HepG2 (cell line): Measurements from ENCODE around the gene ITIH1. TPM values are rescaled to one million over a fixed set of nuclear protein-coding genes. Genes with fewer than 3 reads are reported as not detected.

Experiments
- ATAC-seq: fragments of 200-7000 bp; cut with Tn5 transposase; 3 replicates; pipeline ENCODE4 v1.9.1; 2020; ENCODE audit warnings: mild to moderate bottlenecking, moderate library complexity
- BruUV-seq: library from RNA; stranded (reverse); fragments of 400-500 nt; replicated peaks from 2 replicates; lab custom pipeline; 2021; lab: Mats Ljungman, UMichigan
- CTCF ChIA-PET: fragments of 300-600 bp; formaldehyde crosslinking; extraction: SDS; loops from one replicate; lab custom pipeline; 2021; ENCODE audit warnings: low total read pairs, inconsistent platforms, low intra/inter-chr PET ratio; lab: Yijun Ruan, JAX
- POLR2A ChIA-PET: fragments of 350-600 bp; sonication (Branson Sonifier 250); formaldehyde crosslinking; loops from one replicate; lab custom pipeline; 2020; ENCODE audit warnings: antibody characterized with exemption, inconsistent platforms; lab: Yijun Ruan, JAX
- DNase-seq: peaks from one replicate; pipeline ENCODE4 v3.0.0-alpha.2; 2015; ENCODE audit warnings: low spot score
- FAIRE-seq: peaks from 3 replicates; lab custom pipeline; 2011; peaks lifted over from hg19 to GRCh38; lab: Jason Lieb, UNC
- H2AFZ ChIP-seq: one replicate; pipeline ENCODE4 v1.6.1; 2011; ENCODE audit warnings: low read length, inconsistent platforms
- H3K27ac ChIP-seq: fragments of 300-600 bp; 3 replicates; pipeline ENCODE4 v1.8.0; 2011; ENCODE audit warnings: mixed run types, mild to moderate bottlenecking, mixed read lengths, low read length, inconsistent platforms; ENCODE audit not compliant: insufficient read depth; ENCODE audit errors: extremely low read length
- H3K27me3 ChIP-seq, 2 experiments: fragments of 200-600 bp in 1 of 2; 2 replicates in 1 of 2; 3 replicates in 1 of 2; pipeline versions ENCODE4 v1.6.0 to v1.8.0; 2011; ENCODE audit warnings: low read length in 2 of 2, mild to moderate bottlenecking in 2 of 2, moderate library complexity in 2 of 2, inconsistent platforms in 1 of 2; ENCODE audit not compliant: insufficient read depth in 2 of 2, control insufficient read depth in 1 of 2
- H3K36me3 ChIP-seq, 2 experiments: fragments of 200-600 bp in 1 of 2; replicated peaks in 1 of 2; 2 replicates in 1 of 2; 3 replicates in 1 of 2; pipeline versions ENCODE4 v1.5.1 to v1.8.0; 2011; ENCODE audit warnings: low read length in 2 of 2, inconsistent platforms in 1 of 2; ENCODE audit not compliant: insufficient read depth in 2 of 2, control insufficient read depth in 1 of 2
- H3K4me1 ChIP-seq: 2 replicates; pipeline ENCODE4 v1.5.1; 2012; ENCODE audit warnings: low read length, inconsistent platforms; ENCODE audit not compliant: insufficient read depth
- H3K4me2 ChIP-seq: 2 replicates; pipeline ENCODE4 v1.6.0; 2011; ENCODE audit warnings: low read depth, low read length, inconsistent platforms
- H3K4me3 ChIP-seq, 3 experiments: fragments of 200-600 bp in 1 of 3; sonication (generic), shearing (Covaris generic) in 1 of 3; replicated peaks in 1 of 3; 2 replicates each; pipeline ENCODE4 v1.5.1; 2011 to 2016; ENCODE audit warnings: low read length in 3 of 3, inconsistent platforms in 2 of 3, low read depth in 2 of 3, mild to moderate bottlenecking in 2 of 3, control low read depth in 1 of 3, mixed read lengths in 1 of 3; ENCODE audit not compliant: insufficient read depth in 1 of 3
- H3K79me2 ChIP-seq: one replicate; pipeline ENCODE4 v1.6.1; 2011; ENCODE audit warnings: low read length, inconsistent platforms; ENCODE audit not compliant: insufficient read depth
- H3K9ac ChIP-seq: 2 replicates; pipeline ENCODE4 v1.6.0; 2011; ENCODE audit warnings: mild to moderate bottlenecking, low read depth, low read length, inconsistent platforms; ENCODE audit not compliant: insufficient read depth
- H3K9me3 ChIP-seq: 2 replicates; pipeline ENCODE4 v1.5.1; 2012; ENCODE audit warnings: mild to moderate bottlenecking, low read length
- H4K20me1 ChIP-seq: 2 replicates; pipeline ENCODE4 v1.6.0; 2011; ENCODE audit warnings: inconsistent platforms, mild to moderate bottlenecking, low read length, moderate library complexity; ENCODE audit not compliant: insufficient read depth
- ATF7-NPFF ChIP-seq: sonication (generic); formaldehyde crosslinking; IDR thresholded peaks from 2 replicates; pipeline ENCODE4 v1.8.1; 2023; ENCODE audit warnings: mild to moderate bottlenecking, low read depth, missing genetic modification reagents, moderate library complexity
- ATRX ChIP-seq: sonication (generic); formaldehyde crosslinking; IDR thresholded peaks from 2 replicates; pipeline ENCODE4 v1.4.0; 2020; ENCODE audit warnings: missing genetic modification reagents, borderline replicate concordance
- BCL6 ChIP-seq: IDR thresholded peaks from 2 replicates; pipeline ENCODE4 v1.6.1; 2016; ENCODE audit warnings: missing genetic modification reagents, missing compliant biosample characterization
- BHLHE40 ChIP-seq: IDR thresholded peaks from 2 replicates; pipeline ENCODE4 v1.6.1; 2011; ENCODE audit warnings: low read length, improper control_type of control experiment
- EED ChIP-seq: sonication (generic); formaldehyde crosslinking; IDR thresholded peaks from 2 replicates; pipeline ENCODE4 v1.5.0; 2020; ENCODE audit warnings: mild to moderate bottlenecking, missing genetic modification reagents
- HCFC1 ChIP-seq: fragments of 150-350 bp; IDR thresholded peaks from 2 replicates; pipeline ENCODE4 v1.6.1; 2014; ENCODE audit warnings: low read depth, low read length
- HHEX ChIP-seq: IDR thresholded peaks from 2 replicates; pipeline ENCODE4 v1.6.1; 2016; ENCODE audit warnings: control low read depth
- ISX ChIP-seq: sonication (generic); formaldehyde crosslinking; conservative IDR thresholded peaks from 2 replicates; pipeline ENCODE4 v1.5.0; 2020; ENCODE audit warnings: missing genetic modification reagents
- MATR3 ChIP-seq: sonication (generic); formaldehyde crosslinking; IDR thresholded peaks from 2 replicates; pipeline ENCODE4 v1.4.0; 2020; ENCODE audit warnings: missing genetic modification reagents
- MEIS2 ChIP-seq: sonication (generic); formaldehyde crosslinking; IDR thresholded peaks from 2 replicates; pipeline ENCODE4 v1.9.0; 2021; ENCODE audit warnings: mild to moderate bottlenecking, missing genetic modification reagents
- PAF1 ChIP-seq: IDR thresholded peaks from 2 replicates; pipeline ENCODE4 v1.6.1; 2016; ENCODE audit warnings: missing genetic modification reagents, missing compliant biosample characterization
- SCMH1 ChIP-seq: sonication (generic); formaldehyde crosslinking; IDR thresholded peaks from 2 replicates; pipeline ENCODE4 v1.9.0; 2021; ENCODE audit warnings: missing genetic modification reagents, mild to moderate bottlenecking, borderline replicate concordance
- SOX6 ChIP-seq, 2 experiments: fragments of 450-650 bp in 1 of 2; sonication (generic) in 1 of 2; formaldehyde crosslinking in 1 of 2; IDR thresholded peaks; 2 replicates each; pipeline versions ENCODE4 v1.4.0 to v1.6.1; 2017 to 2020; ENCODE audit warnings: antibody characterized with exemption in 1 of 2, mild to moderate bottlenecking in 1 of 2, missing genetic modification reagents in 1 of 2
- SP4 ChIP-seq: sonication (generic); formaldehyde crosslinking; IDR thresholded peaks from 2 replicates; pipeline ENCODE4 v1.8.1; 2023; ENCODE audit warnings: mild to moderate bottlenecking, missing genetic modification reagents
- SRSF1 ChIP-seq: fragments of 200-400 bp; formaldehyde crosslinking; optimal IDR thresholded peaks from 2 replicates; pipeline ENCODE3; 2017; ENCODE audit warnings: mild to moderate bottlenecking, low read depth, low read length, moderate library complexity
- ZBTB20 ChIP-seq: sonication (generic); formaldehyde crosslinking; IDR thresholded peaks from 2 replicates; pipeline ENCODE4 v1.8.1; 2023; ENCODE audit warnings: missing genetic modification reagents, low read depth, mild to moderate bottlenecking, borderline replicate concordance
- ZC3H4 ChIP-seq: sonication (generic); formaldehyde crosslinking; IDR thresholded peaks from 2 replicates; pipeline ENCODE4 v1.4.0; 2020; ENCODE audit warnings: missing genetic modification reagents, borderline replicate concordance
- ZIK1 ChIP-seq: sonication (generic); formaldehyde crosslinking; IDR thresholded peaks from 2 replicates; pipeline ENCODE4 v1.5.0; 2020; ENCODE audit warnings: mild to moderate bottlenecking, low read depth, missing genetic modification reagents, borderline replicate concordance
- ZNF678 ChIP-seq: sonication (generic); formaldehyde crosslinking; IDR thresholded peaks from 2 replicates; pipeline ENCODE4 v1.4.0; 2020; ENCODE audit warnings: mild to moderate bottlenecking, missing genetic modification reagents
- WGBS: methylation state at CpG from one replicate; pipeline ENCODE4 v1.1.6; 2017; ENCODE audit warnings: low lambda C conversion rate; 5-methylcytosine and 5-hydroxymethylcytosine counted together
- in situ Hi-C: cut with HindIII; loops from 2 replicates; pipeline ENCODE4 v1.10.0; 2017; ENCODE audit warnings: low pct_unique_long_range_greater_than_20kb; ENCODE audit not compliant: extremely low pct_ligation_motif_present
- intact Hi-C: fragments of 100-400 bp; cut with micrococcal nuclease; formaldehyde crosslinking; loops from one replicate; pipeline ENCODE4 v1.10.0; 2022; ENCODE audit not compliant: unreplicated experiment
- polyA plus RNA-seq, 8 experiments: library from polyadenylated mRNA; depleted of rRNA in 3 of 8; stranded (reverse) in 7 of 8; unstranded in 1 of 8; fragments of >200 nt; fragmentation: Illumina TruSeq in 4 of 8; extraction: Trizol in 4 of 8; gene quantifications; 2 replicates each; pipeline versions ENCODE4 v1.2.1 to v1.2.3, GENCODE V29; 2011 to 2016; ENCODE audit warnings: low read depth in 4 of 8, missing spikeins in 1 of 8, mixed read lengths in 1 of 8; ENCODE audit not compliant: insufficient read depth in 1 of 8
- total RNA-seq, 5 experiments: library from RNA; depleted of rRNA; stranded (reverse); fragments of >200 nt; fragmentation: Illumina TruSeq; extraction: Trizol; gene quantifications; 2 replicates each; pipeline ENCODE4 v1.2.3, GENCODE V29; 2016; ENCODE audit warnings: low read depth in 1 of 5
- TF ChIP-seq, protein P1 (sequence below): fragments of 450-650 bp; IDR thresholded peaks from 2 replicates; pipeline ENCODE4 v1.6.1; 2017
- TF ChIP-seq, protein P2 (sequence below): IDR thresholded peaks from 2 replicates; pipeline ENCODE4 v1.6.1; 2016; ENCODE audit warnings: mild to moderate bottlenecking, missing biosample characterization, missing genetic modification reagents
- TF ChIP-seq, protein P3 (sequence below): sonication (generic); formaldehyde crosslinking; IDR thresholded peaks from 2 replicates; pipeline ENCODE4 v1.5.0; 2020; ENCODE audit warnings: mild to moderate bottlenecking, missing genetic modification reagents, moderate library complexity

ITIH1 gene
- total and polyA plus RNA-seq, 2 of the 13 experiments (the other 11 are each of a cell fraction or from before 2014, with no cell fraction given) = 12.3 to 19.6 TPM

- TF ChIP-seq, protein P1, sequence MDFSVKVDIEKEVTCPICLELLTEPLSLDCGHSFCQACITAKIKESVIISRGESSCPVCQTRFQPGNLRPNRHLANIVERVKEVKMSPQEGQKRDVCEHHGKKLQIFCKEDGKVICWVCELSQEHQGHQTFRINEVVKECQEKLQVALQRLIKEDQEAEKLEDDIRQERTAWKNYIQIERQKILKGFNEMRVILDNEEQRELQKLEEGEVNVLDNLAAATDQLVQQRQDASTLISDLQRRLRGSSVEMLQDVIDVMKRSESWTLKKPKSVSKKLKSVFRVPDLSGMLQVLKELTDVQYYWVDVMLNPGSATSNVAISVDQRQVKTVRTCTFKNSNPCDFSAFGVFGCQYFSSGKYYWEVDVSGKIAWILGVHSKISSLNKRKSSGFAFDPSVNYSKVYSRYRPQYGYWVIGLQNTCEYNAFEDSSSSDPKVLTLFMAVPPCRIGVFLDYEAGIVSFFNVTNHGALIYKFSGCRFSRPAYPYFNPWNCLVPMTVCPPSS = no peak
- TF ChIP-seq ATRX (CRISPR knock-in tag) (no peak), EED (no peak), MEIS2 (CRISPR knock-in tag) (no peak)
These were observed 13.3 kb downstream of the ITIH1 start (continued) for GRCh38 chr3:52790741-52791140.

DNA sequence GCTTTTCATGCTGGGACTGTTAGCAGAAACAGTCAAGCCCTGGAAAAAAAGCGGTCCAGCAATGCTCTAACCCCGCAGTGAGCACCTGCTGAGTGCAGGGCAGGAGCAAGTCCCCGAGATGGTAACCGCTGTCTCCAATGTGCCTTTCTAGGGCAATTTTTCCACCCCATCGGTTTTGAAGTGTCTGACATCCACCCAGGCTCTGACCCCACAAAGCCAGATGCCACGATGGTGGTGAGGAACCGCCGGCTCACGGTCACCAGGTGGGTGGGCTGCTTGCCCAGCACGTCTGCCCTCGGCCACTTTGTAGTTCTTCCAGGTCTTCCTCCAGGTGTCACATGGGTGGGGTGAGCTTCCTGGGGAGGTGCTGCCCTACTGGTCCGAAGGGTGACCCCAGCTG is 14.0 kb downstream of the ITIH1 start:
- ChIA-PET POLR2A (interaction anchor here (1.9 to 10.9 kb wide), 4 partner anchors 12 to 49 kb away, joined by 5 to 466 read pairs (median 44); partner anchors contain the start of genes ITIH1 and NEK4), CTCF (no interaction called here)
- H2AFZ ChIP-seq = no peak overlapping the region
- no peaks in the 10 kb centered on the region for H3K27me3 ChIP-seq
- in situ Hi-C loops (no loop called here), intact Hi-C loops (no loop called here)
- ATAC-seq = no peak
- H3K36me3 ChIP-seq = peaks cover 2 to 4% of the 10 kb centered on the region in 2 experiments; a peak in 2 of 5 replicates
- WGBS = 83% methylated on average over 9 of the region's 12 CpGs
- no peaks in the 10 kb centered on the region for H4K20me1 ChIP-seq
- peaks cover 100% of the 10 kb centered on the region for H3K4me1 ChIP-seq
- no peaks in the 10 kb centered on the region for H3K9me3 ChIP-seq
- peaks cover 4% of the 10 kb centered on the region for H3K79me2 ChIP-seq
- no peak for FAIRE-seq
- BruUV-seq = no TSS peak
- H3K27ac ChIP-seq = no peak overlapping the region
- DNase-seq = no peak
- no peak overlapping the region for H3K4me2 ChIP-seq
- H3K4me3 ChIP-seq = no peak overlapping the region
- no peak overlapping the region for H3K9ac ChIP-seq
- no peak for TF ChIP-seq HHEX (CRISPR knock-in tag)
- no peak for TF ChIP-seq ATF7-NPFF (CRISPR knock-in tag)
- no peak for TF ChIP-seq SOX6 (IDR thresholded peaks at IDR 0.05)
- no peak for TF ChIP-seq SOX6 (CRISPR knock-in tag; IDR thresholded peaks at IDR 0.05)
- TF ChIP-seq ZC3H4 (CRISPR knock-in tag) = no peak
- no peak for TF ChIP-seq PAF1
- TF ChIP-seq HCFC1 = no peak
- no peak for TF ChIP-seq SRSF1
- TF ChIP-seq ZNF678 = no peak
- TF ChIP-seq, protein P2, sequence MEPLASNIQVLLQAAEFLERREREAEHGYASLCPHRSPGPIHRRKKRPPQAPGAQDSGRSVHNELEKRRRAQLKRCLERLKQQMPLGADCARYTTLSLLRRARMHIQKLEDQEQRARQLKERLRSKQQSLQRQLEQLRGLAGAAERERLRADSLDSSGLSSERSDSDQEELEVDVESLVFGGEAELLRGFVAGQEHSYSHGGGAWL (CRISPR knock-in tag) = no peak
- TF ChIP-seq ZBTB20 (CRISPR knock-in tag) = no peak
- TF ChIP-seq SCMH1 (CRISPR knock-in tag) = no peak
- TF ChIP-seq, protein P3, sequence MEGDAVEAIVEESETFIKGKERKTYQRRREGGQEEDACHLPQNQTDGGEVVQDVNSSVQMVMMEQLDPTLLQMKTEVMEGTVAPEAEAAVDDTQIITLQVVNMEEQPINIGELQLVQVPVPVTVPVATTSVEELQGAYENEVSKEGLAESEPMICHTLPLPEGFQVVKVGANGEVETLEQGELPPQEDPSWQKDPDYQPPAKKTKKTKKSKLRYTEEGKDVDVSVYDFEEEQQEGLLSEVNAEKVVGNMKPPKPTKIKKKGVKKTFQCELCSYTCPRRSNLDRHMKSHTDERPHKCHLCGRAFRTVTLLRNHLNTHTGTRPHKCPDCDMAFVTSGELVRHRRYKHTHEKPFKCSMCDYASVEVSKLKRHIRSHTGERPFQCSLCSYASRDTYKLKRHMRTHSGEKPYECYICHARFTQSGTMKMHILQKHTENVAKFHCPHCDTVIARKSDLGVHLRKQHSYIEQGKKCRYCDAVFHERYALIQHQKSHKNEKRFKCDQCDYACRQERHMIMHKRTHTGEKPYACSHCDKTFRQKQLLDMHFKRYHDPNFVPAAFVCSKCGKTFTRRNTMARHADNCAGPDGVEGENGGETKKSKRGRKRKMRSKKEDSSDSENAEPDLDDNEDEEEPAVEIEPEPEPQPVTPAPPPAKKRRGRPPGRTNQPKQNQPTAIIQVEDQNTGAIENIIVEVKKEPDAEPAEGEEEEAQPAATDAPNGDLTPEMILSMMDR (CRISPR knock-in tag) = no peak
- TF ChIP-seq BHLHE40 = no peak
- no peak for TF ChIP-seq ISX (CRISPR knock-in tag)
- TF ChIP-seq MATR3 (CRISPR knock-in tag) = no peak
- no peak for TF ChIP-seq BCL6
- no peak for TF ChIP-seq ZIK1 (CRISPR knock-in tag)
- TF ChIP-seq SP4 (CRISPR knock-in tag) = no peak
